NCI-H128 (cell line): ENCODE data around the gene MAP7D3.
"Not testable (repeated sequence)": the region's sequence is repeated elsewhere in the genome, so short reads cannot be mapped to it uniquely, and the experiment has no call there.

ENCODE experiments used
- DNase-seq: peaks from one replicate; lab custom pipeline; 2025; ENCODE audit not compliant: unreplicated experiment; lab: John Stamatoyannopoulos, UW

MAP7D3 gene

DNA sequence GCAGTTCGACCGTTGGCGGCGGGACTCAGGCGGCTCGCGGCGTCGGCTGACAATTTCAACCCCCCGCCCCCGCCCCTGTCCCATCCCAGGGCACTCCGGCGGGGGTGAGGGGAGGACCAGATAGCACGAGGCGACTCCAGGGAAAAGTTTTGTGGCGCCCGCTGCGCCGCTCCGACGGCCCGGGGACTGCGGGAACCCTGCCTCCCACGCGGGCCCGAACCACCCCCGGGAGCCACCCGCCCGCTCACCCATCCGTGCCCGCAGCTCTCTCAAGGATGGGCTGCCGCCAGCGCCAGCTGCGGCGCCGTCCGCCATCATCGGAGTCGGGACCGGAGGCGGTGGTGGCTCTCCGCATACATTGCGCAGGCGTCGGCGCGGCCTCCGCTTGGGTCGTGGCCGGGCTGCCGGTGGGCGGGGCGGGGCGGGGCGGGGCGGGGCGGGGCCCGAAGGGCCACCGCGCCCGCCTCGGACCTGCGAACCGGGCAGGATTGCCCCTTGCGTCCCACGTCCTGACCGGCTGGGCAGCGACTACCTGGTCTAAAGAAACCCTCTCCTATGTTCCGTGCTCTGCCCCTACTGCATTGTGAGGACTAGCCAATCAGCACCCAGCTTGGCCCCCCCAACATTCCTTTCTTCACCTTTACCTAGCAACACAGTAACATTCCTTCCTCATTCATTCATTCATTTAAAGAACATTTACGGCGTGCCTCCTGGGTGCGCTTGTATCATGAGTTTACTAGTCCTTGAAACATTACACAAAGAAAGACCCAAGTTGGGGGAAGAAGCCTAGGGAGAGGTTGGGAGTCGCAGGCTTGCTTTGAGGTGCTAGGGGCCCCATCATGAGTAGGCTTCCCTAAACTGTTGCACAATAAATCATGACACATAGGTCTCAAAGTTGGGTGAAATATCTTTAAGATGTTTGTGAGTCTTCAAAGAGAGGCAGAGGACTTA is at the start of gene MAP7D3:
Gene MAP7D3 (minus strand): TSS at position 360 of the 951 bp plus-strand sequence. CDS start 42 bp downstream, at position 318.
- no peak for DNase-seq

DNA sequence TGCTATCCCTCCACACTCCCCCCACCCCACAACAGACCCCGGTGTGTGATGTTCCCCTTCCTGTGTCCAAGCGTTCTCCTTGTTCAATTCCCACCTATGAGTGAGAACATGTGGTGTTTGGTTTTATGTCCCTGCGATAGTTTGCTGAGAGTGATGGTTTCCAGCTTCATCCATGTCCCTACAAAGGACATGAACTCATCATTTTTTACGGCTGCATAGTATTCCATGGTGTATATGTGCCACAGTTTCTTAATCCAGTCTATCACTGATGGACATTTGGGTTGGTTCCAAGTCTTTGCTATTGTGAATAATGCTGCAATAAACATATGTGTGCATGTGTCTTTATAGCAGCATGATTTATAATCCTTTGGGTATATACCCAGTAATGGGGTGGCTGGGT is 49.5 kb upstream of the MAP7D3 start, which contains the start of gene ADGRG4:
Gene ADGRG4 (plus strand): TSS at position 243 of the 400 bp plus-strand sequence. CDS start 7,815 bp downstream, outside the sequence.
- DNase-seq = not testable (repeated sequence)

- no peak for DNase-seq
Measured at GRCh38 chrX:136295380-136295779, 44.2 kb upstream of the MAP7D3 start.

DNA sequence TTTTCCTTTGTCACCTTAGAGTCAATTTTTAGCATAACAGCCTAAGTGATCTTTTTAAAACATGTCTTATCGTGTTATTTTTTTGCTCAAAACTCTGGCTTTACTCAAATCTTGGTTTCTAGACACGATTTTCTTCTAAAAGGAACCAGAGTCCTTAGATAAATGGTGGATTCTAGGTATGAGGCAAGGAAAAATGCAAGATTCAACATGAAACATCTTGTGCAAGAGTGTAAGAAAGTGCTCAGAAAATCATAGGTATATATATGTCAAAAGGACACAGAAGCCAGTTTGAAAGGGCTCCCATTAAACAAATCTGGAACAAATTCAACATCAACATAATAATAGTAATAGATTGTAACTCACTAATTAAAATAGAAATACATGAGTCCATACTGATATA is 41.5 kb upstream of the MAP7D3 start:
- DNase-seq = no peak

DNA sequence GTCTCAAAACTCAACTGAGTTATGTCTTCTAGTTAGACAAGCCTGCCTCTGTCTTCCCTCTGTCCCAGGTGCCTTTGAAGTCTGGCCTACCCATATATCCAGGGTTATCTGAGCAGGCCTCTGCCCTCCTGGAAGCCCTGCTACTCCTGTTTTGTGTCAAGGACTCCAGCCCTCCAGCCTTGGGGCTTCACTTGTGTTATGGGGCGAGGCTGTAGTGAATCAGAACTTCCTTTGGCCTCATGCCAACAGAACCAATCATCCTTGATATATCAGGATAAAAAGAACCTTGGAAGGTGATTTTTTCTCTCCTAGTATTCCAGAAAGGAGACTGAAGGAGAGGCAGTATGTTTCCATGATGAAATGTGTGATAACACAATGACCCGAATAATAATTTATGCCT is 40.6 kb upstream of the MAP7D3 start:
- no peak for DNase-seq

GRCh38 chrX:136286375-136286774 is 35.2 kb upstream of the MAP7D3 start:
- DNase-seq = not testable (repeated sequence)

DNA sequence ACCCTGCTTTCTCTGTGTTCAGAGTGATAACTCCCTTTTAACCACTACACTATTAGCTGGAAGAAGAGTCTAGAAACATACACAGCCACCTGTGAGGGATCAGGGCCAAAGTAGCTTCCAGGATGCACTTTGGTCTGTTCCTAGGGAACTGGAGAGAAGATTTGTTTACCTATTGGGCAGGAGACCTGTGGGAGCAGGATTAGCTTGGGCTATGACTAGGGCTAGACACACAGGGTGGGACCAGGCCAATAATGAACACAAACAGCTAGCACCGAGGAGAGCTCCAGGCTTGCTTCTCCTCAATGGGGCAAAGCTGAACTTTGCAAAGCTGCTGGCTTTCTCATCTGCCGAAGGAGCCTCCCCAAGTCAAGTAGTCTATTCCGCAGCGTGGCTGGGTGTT is 24.4 kb upstream of the MAP7D3 start:
- no peak for DNase-seq

GRCh38 chrX:136273986-136274385 is 22.8 kb upstream of the MAP7D3 start:
- no peak for DNase-seq

GRCh38 chrX:136272325-136272724 is 21.1 kb upstream of the MAP7D3 start:
- no peak for DNase-seq

DNA sequence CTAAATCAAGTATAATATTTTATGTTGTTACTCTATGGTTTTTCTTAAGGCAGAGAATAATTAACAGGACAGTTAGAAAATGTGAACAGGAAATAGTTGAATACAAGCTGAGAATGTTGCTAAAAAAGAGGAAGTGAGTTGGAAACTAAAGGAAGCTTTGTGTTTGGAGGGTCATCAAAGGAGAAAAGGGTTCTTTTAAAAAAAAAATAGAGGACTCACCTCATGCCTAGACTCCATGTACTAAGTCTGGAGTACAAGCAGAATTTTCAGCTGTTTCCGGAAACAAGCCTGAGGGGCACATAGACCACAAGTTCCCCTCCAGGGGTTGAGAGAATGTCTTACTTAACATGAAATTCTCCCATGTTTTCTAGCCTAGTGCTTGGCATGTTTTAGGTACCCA is 20.1 kb upstream of the MAP7D3 start:
- DNase-seq = no peak

- no peak for DNase-seq
Measured at GRCh38 chrX:136269921-136270320, 18.7 kb upstream of the MAP7D3 start.

- no peak for DNase-seq
Measured at GRCh38 chrX:136268051-136269048, 17.1 kb upstream of the MAP7D3 start.

DNA sequence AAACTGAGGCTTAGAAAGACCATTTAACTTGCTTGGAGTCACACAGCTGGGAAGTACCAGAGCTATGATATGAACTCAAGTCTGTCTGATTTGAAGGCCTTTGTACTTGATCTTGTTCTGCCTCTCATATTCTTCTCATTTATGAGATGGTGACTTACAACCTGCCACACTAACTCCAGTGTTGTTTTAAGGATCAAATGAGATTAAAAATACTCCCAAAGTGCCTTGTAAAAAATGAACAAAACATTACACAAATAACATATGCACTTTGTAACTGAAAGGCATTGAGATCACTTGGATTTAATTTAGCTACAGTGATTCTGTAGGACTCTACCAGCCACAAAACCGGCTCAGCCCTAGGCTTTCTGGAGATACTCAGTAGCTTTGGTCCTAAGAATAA is 15.6 kb upstream of the MAP7D3 start:
- DNase-seq = no peak

- DNase-seq = no peak
Measured at GRCh38 chrX:136262812-136263315, 11.7 kb upstream of the MAP7D3 start.

DNA sequence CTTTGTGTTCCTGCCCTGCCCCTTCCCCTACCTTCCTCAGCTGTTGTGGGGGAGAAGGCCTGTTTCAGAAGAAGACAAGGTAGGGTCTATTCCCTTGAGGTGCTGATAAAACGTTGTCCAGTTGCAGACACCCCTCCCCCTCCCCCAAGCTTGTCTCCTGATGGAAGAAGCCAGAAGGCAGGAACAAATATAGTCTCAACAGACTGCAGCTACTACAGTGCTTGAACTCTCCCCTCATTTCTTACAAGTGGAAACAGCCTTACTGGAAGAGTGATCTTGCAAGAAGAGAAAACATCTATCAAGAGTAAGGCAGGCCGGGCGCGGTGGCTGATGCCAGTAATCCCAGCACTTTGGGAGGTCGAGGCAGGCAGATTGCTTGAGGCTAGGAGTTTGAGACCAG is 11.0 kb upstream of the MAP7D3 start:
- DNase-seq = no peak

DNA sequence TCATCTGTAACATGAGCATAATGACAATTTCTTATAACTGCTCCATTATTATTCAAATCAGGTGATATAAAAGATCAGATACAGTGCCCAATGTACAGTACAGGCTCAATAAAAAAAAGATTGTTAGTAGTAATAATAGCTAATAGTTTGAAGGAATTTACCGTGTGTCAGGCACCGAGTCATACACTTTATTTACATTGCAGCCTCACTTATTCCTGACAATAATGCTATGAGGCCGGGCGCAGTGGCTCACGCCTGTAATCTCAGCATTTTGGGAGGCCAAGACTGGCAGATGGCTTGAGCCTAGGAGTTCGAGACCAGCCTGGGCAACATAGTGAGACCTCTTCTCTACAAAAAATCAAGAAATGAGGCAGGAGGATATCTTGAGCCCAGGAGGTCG is 10.1 kb upstream of the MAP7D3 start:
- DNase-seq = no peak

DNA sequence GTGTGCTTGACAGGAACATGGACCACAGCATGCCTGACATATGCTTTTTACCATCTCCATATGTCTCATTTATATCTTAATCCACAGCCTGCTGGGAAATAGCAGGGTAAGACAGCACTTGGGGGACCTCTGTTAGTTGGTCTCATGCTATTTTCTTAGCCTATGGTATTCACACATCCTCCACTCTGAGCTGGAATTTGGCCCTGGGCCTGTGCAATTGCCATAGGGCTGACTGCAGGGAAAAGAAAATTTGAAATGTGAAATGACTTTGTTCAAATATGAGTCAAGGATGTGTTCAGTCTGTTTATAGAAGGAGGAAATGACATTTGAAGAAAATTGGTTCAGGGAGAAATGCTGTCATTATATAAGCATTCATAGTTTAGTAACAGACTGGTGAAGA is 9.6 kb upstream of the MAP7D3 start:
- no peak for DNase-seq

GRCh38 chrX:136259543-136259942 is 8.3 kb upstream of the MAP7D3 start:
- no peak for DNase-seq

DNA sequence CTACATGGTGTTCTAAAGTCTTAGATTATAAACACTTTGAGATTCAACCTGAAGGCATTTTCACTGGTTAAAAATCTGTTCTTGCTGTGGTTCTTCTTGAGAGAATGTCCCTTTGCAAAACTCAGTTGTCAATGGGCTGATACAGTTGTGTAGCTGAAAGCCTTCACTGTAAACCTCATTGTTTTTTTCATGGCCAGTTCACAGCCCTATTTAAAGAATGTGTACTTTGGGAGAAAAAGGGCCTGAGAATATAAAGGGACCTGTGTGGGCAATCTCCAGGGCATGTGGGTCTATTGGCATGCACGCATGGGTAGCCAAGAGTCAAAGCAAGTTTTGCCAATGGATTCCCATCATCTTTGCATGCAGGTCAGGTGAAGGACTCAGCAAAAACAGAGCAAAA is 7.8 kb upstream of the MAP7D3 start:
- no peak for DNase-seq

DNA sequence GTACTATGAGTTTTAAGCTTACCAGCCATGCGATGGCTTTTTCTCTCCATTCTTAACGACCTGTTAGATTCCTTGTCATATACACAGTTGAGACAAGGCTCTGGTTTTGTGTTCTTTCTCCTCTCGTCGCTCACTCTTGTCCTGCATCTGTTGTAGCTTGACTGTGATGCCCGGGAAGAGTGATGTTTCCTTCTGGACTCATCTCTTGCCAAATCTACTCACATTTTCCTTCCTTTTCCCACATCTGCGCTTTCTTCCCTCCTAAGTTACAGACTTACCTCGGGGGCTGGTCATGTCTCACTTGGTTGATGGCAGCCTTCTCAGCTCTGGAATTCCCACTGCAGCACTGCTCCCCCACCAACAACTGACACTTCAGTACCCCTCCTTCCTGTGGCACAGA is 4.8 kb upstream of the MAP7D3 start:
- no peak for DNase-seq

DNA sequence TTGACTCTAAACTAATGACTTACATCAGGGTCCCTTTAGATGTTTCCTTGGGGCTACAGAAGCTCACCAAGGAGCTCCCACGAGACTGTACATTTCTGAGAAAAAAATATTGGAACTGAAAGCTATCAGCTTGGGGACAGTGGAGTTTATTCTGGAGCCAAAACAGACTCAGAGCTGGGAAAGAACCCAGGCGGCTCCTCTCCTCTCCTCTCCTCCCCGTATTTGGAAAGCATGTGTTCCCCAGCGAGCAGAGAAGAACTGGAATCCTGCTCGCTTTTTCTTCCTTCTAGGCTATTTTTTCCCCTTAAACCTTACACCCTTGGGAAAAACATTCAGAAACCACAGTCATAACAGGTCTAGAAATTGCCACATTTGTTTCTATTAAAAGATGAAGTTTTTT is 4.3 kb upstream of the MAP7D3 start:
- DNase-seq = no peak
